Measurements from ENCODE around the gene B3GLCT. TPM values are rescaled to one million over a fixed set of nuclear protein-coding genes. Genes with fewer than 3 reads are reported as not detected.

B3GLCT gene
- total and polyA plus RNA-seq, 8 donors = 6.5 to 22.6 (median 16.1) TPM

GRCh38 chr13:31219909-31220598, 20.3 kb downstream of the B3GLCT start:
- no peaks in the 10 kb centered on the region for H3K9me3 ChIP-seq
- no peak overlapping the region for H3K4me3 ChIP-seq
- no peaks in the 10 kb centered on the region for H3K27me3 ChIP-seq
- ATAC-seq (no peak), DNase-seq (no peak)
- no peaks in the 10 kb centered on the region for H3K36me3 ChIP-seq
- TF ChIP-seq CTCF (IDR thresholded peaks at IDR 0.05) = no peak
- no peaks in the 10 kb centered on the region for H3K4me1 ChIP-seq
- intact Hi-C loops (cut with DNase I) = no loop called here
- no peak overlapping the region for H3K27ac ChIP-seq

GRCh38 chr13:31221057-31221456, 21.3 kb downstream of the B3GLCT start:
- no peak overlapping the region for H3K27ac ChIP-seq
- intact Hi-C loops (cut with DNase I) = no loop called here
- DNase-seq = no peak

GRCh38 chr13:31223215-31223614, 23.4 kb downstream of the B3GLCT start:
- DNase-seq = no peak
- no peaks in the 10 kb centered on the region for H3K27me3 ChIP-seq
- H3K36me3 ChIP-seq = no peaks in the 10 kb centered on the region
- no peak overlapping the region for H3K4me3 ChIP-seq
- intact Hi-C loops (cut with DNase I) = no loop called here
- no peaks in the 10 kb centered on the region for H3K9me3 ChIP-seq
- no peaks in the 10 kb centered on the region for H3K4me1 ChIP-seq
- TF ChIP-seq CTCF (IDR thresholded peaks at IDR 0.05) = no peak
- no peak for ATAC-seq
- no peak overlapping the region for H3K27ac ChIP-seq

More at GRCh38 chr13:31221057-31221456, 21.3 kb downstream of the B3GLCT start:
- Histone ChIP-seq H3K27me3 (no peaks in the 10 kb centered on the region), H3K4me3 (no peak overlapping the region), H3K36me3 (no peaks in the 10 kb centered on the region), H3K9me3 (no peaks in the 10 kb centered on the region), H3K4me1 (no peaks in the 10 kb centered on the region)
- TF ChIP-seq CTCF (IDR thresholded peaks at IDR 0.05) = no peak
- ATAC-seq = no peak

- DNase-seq (no peak), ATAC-seq (no peak)
- intact Hi-C loops (cut with DNase I) = no loop called here
These were observed 23.9 kb downstream of the B3GLCT start for GRCh38 chr13:31223640-31224039.

More at GRCh38 chr13:31223640-31224039, 23.9 kb downstream of the B3GLCT start:
- no peaks in the 10 kb centered on the region for H3K4me1 ChIP-seq
- TF ChIP-seq CTCF (IDR thresholded peaks at IDR 0.05) = no peak
- no peaks in the 10 kb centered on the region for H3K9me3 ChIP-seq
- H3K36me3 ChIP-seq = no peaks in the 10 kb centered on the region
- no peak overlapping the region for H3K4me3 ChIP-seq
- H3K27ac ChIP-seq = no peak overlapping the region
- H3K27me3 ChIP-seq = no peaks in the 10 kb centered on the region

Measured in left lung (tissue), 10 donors.